ENCODE measurements around the gene CPT1B. TPM values are rescaled to one million over a fixed set of nuclear protein-coding genes. Genes with fewer than 3 reads are reported as not detected.
A peak's percentile ranks its signal among the peaks of the same experiment; 100 is the strongest.

CPT1B gene
- total RNA-seq (ENCODE audit: unreplicated experiment): 118 TPM
- long read RNA-seq: 0 reads

DNA sequence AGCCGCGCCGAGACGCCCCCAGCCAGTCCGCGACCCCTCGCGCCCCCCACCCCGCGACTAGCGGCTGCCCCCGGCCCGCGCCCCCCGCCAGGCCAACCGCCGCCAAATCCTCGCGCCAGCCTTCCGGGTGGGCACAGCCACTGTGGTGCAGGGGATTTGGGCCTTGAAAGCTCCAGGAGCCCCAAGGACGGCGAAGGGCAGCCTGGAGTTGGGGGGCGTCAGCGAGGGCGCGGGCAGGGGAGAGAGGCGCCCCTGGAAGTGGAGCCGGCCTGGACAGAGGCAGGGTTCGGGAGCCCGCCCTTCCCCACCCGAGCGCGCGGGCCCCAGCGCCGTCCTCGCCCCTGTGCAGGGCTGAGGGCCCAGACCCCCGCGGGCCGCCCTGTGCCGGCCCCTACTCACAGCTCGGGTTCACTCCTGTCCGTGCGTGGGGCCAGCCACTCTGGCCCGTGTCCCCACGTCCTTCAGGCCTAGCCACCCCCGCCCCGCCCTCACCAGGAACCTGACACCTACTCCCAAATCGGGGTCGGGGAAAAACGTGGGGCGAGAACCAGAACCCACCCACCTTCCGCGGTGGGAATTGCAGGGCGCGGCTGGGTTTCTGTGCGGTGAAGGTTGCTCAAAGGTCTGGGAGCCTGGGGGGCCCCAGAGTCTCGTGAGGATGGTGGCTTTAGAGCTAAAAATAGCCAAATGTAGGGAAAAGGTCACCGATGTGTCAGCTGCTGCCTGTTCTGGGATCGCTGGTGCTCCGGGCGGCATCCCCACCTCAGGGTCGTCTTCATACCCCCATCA is at the start of gene CPT1B:
CPT1B (minus strand) TSS at position 441 of the 789 bp plus-strand sequence. CDS start 512 bp downstream, outside the sequence.
- Mint-ChIP-seq H3K27ac (ENCODE audit: unreplicated experiment) (no peak within 1 kb of the TSS), H3K4me1 (ENCODE audit: low read depth, unreplicated experiment) (peaks cover 14% of the 10 kb centered on the region), H3K4me3 (ENCODE audit: unreplicated experiment) (peak within 1 kb of the TSS; percentile 55), H3K27me3 (ENCODE audit: unreplicated experiment) (peaks cover 2% of the 10 kb centered on the region), H3K9me3 (ENCODE audit: unreplicated experiment) (peaks cover 12% of the 10 kb centered on the region), H3K36me3 (ENCODE audit: unreplicated experiment) (no peaks in the 10 kb centered on the region)
- TF ChIP-seq, protein P1, sequence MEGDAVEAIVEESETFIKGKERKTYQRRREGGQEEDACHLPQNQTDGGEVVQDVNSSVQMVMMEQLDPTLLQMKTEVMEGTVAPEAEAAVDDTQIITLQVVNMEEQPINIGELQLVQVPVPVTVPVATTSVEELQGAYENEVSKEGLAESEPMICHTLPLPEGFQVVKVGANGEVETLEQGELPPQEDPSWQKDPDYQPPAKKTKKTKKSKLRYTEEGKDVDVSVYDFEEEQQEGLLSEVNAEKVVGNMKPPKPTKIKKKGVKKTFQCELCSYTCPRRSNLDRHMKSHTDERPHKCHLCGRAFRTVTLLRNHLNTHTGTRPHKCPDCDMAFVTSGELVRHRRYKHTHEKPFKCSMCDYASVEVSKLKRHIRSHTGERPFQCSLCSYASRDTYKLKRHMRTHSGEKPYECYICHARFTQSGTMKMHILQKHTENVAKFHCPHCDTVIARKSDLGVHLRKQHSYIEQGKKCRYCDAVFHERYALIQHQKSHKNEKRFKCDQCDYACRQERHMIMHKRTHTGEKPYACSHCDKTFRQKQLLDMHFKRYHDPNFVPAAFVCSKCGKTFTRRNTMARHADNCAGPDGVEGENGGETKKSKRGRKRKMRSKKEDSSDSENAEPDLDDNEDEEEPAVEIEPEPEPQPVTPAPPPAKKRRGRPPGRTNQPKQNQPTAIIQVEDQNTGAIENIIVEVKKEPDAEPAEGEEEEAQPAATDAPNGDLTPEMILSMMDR (IDR thresholded peaks at IDR 0.05; ENCODE audit: partially characterized antibody, unreplicated experiment): no peak
- DNase-seq: peak; percentile 50

DNA sequence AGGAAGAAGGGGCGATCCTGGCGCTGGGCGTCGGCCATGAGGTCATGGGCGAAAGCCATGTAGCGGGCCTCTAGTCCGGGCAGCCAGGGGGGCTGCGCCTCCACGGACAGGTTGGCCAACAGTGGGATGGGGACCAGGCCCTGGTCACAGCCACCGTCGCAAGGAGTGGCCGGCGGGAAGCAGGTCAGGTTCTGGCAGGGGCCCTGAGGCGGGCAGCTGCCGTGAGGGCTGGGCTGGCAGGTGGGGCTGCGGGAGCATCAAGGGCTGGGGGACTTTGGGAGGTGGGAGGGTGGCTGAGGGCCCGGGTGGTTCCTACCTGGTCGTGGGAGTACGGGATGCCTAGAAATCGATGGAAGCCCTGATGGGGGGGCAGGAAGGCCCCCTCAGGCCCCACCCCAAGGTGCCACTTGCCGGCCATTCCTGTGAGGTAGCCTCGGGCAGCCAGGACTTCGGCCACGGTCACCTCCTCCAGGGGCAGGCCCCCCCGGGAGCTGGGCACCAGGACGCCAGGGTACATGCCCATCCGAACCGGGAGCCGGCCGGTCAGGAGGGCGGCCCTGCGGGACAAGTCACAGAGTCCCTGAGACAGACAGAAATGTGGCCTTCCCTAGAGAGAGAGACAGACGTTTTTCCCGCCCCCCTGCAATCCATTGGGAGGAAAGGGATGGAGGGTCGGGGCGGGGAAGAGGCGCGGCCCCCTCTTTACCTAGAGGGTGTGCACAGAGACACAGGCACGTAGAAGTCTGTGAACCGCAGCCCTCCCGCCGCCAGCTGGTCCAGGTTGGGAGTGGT is 48.8 kb upstream of the CPT1B start:
- Mint-ChIP-seq H3K27me3 (ENCODE audit: unreplicated experiment) (peaks cover 10% of the 10 kb centered on the region), H3K27ac (ENCODE audit: unreplicated experiment) (no peak overlapping the region), H3K4me1 (ENCODE audit: low read depth, unreplicated experiment) (peaks cover 24% of the 10 kb centered on the region), H3K36me3 (ENCODE audit: unreplicated experiment) (no peaks in the 10 kb centered on the region), H3K9me3 (ENCODE audit: unreplicated experiment) (peaks cover 1% of the 10 kb centered on the region), H3K4me3 (ENCODE audit: unreplicated experiment) (peak overlapping the region; percentile 78)
- TF ChIP-seq, protein P1 (IDR thresholded peaks at IDR 0.05; ENCODE audit: partially characterized antibody, unreplicated experiment): no peak
- peak; percentile 59 for DNase-seq

DNA sequence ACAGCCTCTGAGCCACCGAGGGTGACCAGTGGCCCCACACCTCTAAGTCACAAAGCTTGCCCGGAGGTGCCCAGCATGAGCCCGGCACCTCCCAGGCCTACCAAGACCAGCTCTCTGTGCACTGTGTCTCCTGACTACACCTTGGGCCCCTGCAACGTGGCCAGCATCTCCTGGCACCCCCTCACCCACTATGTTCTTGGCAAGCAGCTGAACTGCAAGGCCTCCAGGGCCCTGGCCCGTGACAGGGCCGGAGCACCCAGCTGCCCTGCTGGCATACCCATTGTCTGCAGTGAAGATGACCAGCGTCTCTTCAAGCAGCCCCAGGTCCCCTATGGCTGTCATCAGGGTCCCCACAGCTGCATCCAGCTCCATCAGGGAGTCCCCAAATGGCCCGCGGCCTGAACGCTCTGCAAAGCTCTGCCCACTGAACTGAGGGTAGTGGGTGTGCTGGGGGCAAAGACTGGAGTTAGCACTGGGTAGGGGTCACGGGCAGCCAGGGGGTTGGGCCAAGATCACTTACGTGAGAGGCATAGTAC is 48.2 kb upstream of the CPT1B start:
- no peak overlapping the region for H3K27ac Mint-ChIP-seq (ENCODE audit: unreplicated experiment)
- H3K9me3 Mint-ChIP-seq (ENCODE audit: unreplicated experiment): peaks cover 2% of the 10 kb centered on the region
- H3K27me3 Mint-ChIP-seq (ENCODE audit: unreplicated experiment): peaks cover 13% of the 10 kb centered on the region
- peaks cover 18% of the 10 kb centered on the region for H3K4me1 Mint-ChIP-seq (ENCODE audit: low read depth, unreplicated experiment)
- H3K4me3 Mint-ChIP-seq (ENCODE audit: unreplicated experiment): peak overlapping the region; percentile 61
- no peak for DNase-seq
- TF ChIP-seq, protein P1 (IDR thresholded peaks at IDR 0.05; ENCODE audit: partially characterized antibody, unreplicated experiment): no peak
- no peaks in the 10 kb centered on the region for H3K36me3 Mint-ChIP-seq (ENCODE audit: unreplicated experiment)

DNA sequence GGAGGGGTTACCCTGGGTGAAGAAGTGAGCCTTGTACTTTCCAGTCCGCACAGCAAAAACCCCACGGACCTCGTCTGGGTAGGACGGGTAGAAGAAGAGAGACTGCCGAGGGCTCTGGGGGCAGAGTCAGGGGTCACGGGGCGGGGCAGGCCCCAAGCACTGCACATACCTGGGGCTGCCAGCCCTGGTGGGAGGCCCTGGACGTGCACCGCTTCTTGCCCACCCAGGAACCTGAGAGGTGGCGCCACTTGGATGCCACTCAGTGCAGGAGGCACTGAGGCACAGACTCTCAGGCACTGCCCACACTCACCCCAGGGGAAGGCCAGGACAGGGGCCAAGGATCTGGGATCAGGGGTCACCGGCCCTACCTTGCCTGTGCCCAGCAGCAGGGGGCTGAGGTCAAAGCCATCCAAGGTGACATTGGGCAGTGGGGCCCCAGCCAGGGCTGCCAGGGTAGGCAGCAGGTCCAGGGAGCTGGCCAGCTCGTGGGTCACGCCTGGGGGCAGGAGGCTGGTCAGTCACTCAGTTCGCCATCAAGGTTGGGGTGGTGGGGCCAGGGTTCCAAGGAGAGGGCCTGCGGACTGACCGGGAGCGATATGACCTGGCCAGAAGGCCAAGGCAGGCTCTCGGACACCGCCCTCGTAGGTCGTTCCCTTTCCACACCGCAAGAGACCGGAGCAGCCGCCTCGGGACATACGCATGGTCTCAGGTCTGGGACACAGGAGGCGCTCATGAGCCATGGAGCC is 47.5 kb upstream of the CPT1B start:
- no peak for DNase-seq
- Mint-ChIP-seq H3K27ac (ENCODE audit: unreplicated experiment) (no peak overlapping the region), H3K9me3 (ENCODE audit: unreplicated experiment) (peaks cover 2% of the 10 kb centered on the region), H3K36me3 (ENCODE audit: unreplicated experiment) (no peaks in the 10 kb centered on the region), H3K4me3 (ENCODE audit: unreplicated experiment) (no peak overlapping the region), H3K27me3 (ENCODE audit: unreplicated experiment) (peaks cover 13% of the 10 kb centered on the region), H3K4me1 (ENCODE audit: low read depth, unreplicated experiment) (peaks cover 18% of the 10 kb centered on the region)
- TF ChIP-seq, protein P1 (IDR thresholded peaks at IDR 0.05; ENCODE audit: partially characterized antibody, unreplicated experiment): no peak

Data from glutamatergic neuron (in vitro differentiated cells).